Putamen (tissue), 1 donor: Measurements from ENCODE around the gene DRG1.
"Not testable (repeated sequence)": the region's sequence is repeated elsewhere in the genome, so short reads cannot be mapped to it uniquely, and the experiment has no call there.

ENCODE experiments used
- DNase-seq: peaks from one replicate; pipeline ENCODE4 v3.0.0-alpha.2; 2016; ENCODE audit warnings: low spot score

Gene DRG1

GRCh38 chr22:31442768-31443489 is 43.5 kb downstream of the DRG1 start:
- no peak for DNase-seq

GRCh38 chr22:31443516-31443915 is 44.1 kb downstream of the DRG1 start:
- DNase-seq = no peak

DNA sequence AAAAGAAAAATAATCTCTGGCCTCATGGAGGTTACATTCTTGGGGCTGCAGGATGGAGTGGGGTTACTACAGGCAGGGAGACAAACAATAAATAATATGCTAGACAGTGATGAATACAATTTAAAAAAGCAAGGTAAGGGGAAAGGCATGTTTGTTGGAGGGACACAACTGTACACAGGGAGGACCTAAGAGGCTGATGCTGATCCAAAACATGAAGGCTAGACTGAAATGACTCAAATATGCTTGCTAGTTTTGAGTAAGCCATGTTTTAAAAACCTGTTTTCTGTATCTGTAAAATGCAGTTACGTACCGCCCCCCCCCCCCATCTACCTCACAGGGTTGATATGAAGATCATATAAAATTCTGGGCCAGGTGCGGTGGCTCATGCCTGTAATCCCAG is 46.2 kb downstream of the DRG1 start:
- DNase-seq = no peak

DNA sequence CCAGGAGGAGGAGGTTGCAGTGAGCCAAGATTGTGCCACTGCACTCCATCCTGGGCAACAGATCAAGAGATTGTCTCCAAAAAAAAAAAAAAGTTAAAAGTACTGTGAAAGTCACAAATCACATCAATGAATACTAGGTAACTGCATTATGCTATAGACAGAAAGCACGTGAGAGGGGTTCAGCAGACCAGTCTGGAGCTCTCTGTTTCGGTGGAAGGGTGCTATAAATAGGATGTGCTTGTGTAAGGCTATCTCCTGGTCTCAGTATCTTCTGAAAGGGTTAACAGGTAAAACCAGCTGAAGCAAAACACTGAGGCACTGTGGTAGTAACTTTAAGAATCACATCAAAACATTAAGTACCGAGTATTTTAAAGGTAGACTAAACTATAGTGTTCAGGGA is 46.8 kb downstream of the DRG1 start:
- DNase-seq = no peak

- DNase-seq = no peak
These were observed 47.4 kb downstream of the DRG1 start for GRCh38 chr22:31446767-31447166.

GRCh38 chr22:31447337-31447736 is 47.9 kb downstream of the DRG1 start:
- no peak for DNase-seq

- DNase-seq = no peak
These were observed 49.0 kb downstream of the DRG1 start for GRCh38 chr22:31448382-31448781.

- DNase-seq = no peak
These were observed 50.1 kb downstream of the DRG1 start for GRCh38 chr22:31449506-31449905.

- DNase-seq = no peak
These were observed 52.5 kb downstream of the DRG1 start for GRCh38 chr22:31451709-31452571.

- DNase-seq = no peak
These were observed 62.3 kb downstream of the DRG1 start for GRCh38 chr22:31461699-31462098.

DNA sequence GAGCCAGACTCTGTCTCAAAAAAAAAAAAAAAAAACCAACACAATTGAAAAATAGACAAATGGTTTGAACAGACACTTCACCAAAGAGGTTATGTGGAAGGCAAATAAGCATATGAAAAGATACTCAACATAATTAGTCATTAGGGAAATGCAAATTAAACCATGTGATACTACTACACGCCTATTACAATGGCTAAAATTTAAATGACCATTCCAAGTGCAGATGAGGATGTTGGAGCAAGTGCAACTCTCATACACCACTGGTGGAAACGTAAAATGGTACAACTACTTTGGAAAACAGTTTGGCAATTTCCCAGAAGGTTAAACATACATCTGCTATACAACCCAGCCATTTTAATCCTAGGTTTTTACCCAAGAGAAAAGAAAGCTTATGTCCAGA is 65.9 kb downstream of the DRG1 start:
- DNase-seq = no peak

- DNase-seq = no peak
These were observed 75.3 kb downstream of the DRG1 start for GRCh38 chr22:31474743-31475142.

DNA sequence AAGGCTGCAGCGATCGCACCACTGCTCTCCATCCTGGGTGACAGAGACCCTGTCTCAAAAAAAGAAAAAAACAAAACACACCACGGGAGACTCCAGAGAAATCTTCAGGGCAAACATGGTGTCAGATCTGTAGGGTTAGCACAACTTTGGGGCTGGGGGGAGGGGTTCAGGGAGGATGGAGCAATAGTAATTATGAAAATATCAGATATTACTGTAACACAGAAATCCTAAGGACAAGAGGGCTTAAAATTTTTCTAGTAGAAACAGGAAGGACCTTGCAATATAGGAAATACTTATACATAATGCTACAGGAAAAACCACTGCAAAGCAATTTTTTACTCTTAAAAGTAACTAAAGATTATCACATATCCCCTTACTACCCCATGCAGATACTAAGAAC is 76.4 kb downstream of the DRG1 start:
- no peak for DNase-seq

DNA sequence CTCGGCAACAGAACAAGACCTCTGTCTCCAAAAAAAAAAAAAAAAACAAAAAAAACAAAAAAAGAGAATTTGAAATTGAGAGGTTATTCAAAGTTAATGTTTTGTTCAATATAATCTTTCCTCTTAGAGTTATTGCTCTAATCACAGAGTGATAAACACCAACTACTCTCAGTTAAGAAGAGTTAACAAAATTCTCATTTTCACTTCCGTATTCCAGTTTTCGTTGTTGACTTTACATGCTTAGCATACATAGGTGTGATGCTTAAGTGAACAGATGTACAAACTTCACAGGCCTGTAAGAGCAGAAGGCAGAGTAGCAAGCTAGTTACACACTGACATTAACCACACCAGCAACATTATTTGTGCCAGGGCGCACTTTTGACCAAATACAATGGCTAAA is 77.9 kb downstream of the DRG1 start:
- DNase-seq = no peak

DNA sequence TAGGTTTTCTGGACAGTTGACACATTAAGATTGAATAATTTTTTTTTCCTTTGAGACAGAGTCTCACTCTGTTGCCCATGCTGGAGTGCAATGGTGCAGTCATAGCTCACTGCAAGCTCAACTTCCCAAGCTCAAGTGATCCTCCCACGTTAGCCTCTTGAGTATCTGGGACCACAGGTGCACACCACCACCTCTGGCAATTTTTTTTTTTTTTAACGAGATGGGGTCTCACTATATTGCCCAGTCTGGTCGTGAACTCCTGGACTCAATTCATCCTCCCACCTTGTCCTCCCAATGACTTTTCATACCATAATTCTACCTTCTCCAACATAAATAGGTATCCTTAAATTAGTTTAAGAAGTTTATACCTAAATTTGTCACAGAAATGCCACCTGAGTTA is 81.7 kb downstream of the DRG1 start:
- DNase-seq = no peak

DNA sequence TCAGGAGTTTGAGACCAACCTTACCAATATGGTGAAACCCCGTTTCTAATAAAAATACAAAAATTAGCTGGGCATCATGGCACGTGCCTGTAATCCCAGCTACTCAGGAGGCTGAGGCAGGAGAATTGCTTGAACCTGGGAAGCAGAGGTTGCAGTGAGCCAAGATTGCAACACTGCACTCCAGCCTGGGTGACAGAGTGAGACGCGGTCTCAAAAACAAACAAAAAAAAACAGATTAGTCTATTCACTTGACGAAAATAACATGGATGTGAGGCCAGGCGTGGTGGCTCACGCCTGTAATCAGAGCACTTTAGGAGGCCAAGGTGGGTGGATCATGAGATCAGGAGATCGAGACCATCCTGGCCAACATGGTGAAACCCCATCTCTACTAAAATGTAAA is 83.1 kb downstream of the DRG1 start:
- DNase-seq = not testable (repeated sequence)
